SK-N-SH (cell line): Measurements from ENCODE around the gene TPCN2. TPM values are rescaled to one million over a fixed set of nuclear protein-coding genes. Genes with fewer than 3 reads are reported as not detected.

ENCODE experiments used
- CTCF ChIA-PET: fragments of 300-600, 350-600 bp; formaldehyde crosslinking; extraction: SDS; loops from one replicate; lab custom pipeline; 2021; lab: Yijun Ruan, JAX
- POLR2A ChIA-PET: fragments of 350-600 bp; sonication (Branson Sonifier 250); formaldehyde crosslinking; extraction: SDS; loops from one replicate; lab custom pipeline; 2020; ENCODE audit warnings: antibody characterized with exemption, inconsistent platforms; lab: Yijun Ruan, JAX
- DNase-seq: peaks from one replicate; pipeline ENCODE4 v3.0.0; 2012
- H2AFZ ChIP-seq: fragments of 200-600 bp; sonication (generic); 2 replicates; pipeline ENCODE4 v1.8.1; 2016; ENCODE audit warnings: antibody characterized with exemption, mild to moderate bottlenecking, low read depth
- H3F3A ChIP-seq: fragments of 200-600 bp; sonication (generic); replicated peaks from 2 replicates; pipeline ENCODE3; 2016; ENCODE audit warnings: antibody characterized with exemption, mild to moderate bottlenecking; ENCODE audit not compliant: insufficient read depth
- H3K27ac ChIP-seq, 2 experiments: fragments of 200-500 bp in 1 of 2; fragments of 200-600 bp in 1 of 2; sonication (Bioruptor generic) in 1 of 2; sonication (generic), shearing (Covaris generic) in 1 of 2; 2 replicates each; pipeline versions ENCODE4 v1.5.1 to v1.6.1; 2014 to 2016; ENCODE audit warnings: low read depth in 2 of 2, inconsistent platforms in 1 of 2, low read length in 1 of 2, mild to moderate bottlenecking in 1 of 2, mixed read lengths in 1 of 2
- H3K27me3 ChIP-seq: fragments of 200-600 bp; sonication (generic), shearing (Covaris generic); 2 replicates; pipeline ENCODE4 v1.6.1; 2016; ENCODE audit warnings: mixed run types; ENCODE audit not compliant: insufficient read depth
- H3K36me3 ChIP-seq, 2 experiments: fragments of 200-500 bp in 1 of 2; fragments of 200-600 bp in 1 of 2; sonication (Bioruptor generic) in 1 of 2; sonication (generic) in 1 of 2; replicated peaks in 1 of 2; 2 replicates each; pipeline versions ENCODE3 to v1.5.1; 2014 to 2016; ENCODE audit warnings: low read length in 1 of 2, mild to moderate bottlenecking in 1 of 2; ENCODE audit not compliant: insufficient read depth in 2 of 2, control insufficient read depth in 1 of 2
- H3K4me1 ChIP-seq, 2 experiments: fragments of 200-500 bp in 1 of 2; fragments of 200-600 bp in 1 of 2; sonication (Bioruptor generic) in 1 of 2; sonication (generic), shearing (Covaris generic) in 1 of 2; 2 replicates each; pipeline versions ENCODE4 v1.5.1 to v1.6.1; 2014 to 2016; ENCODE audit warnings: low read depth in 1 of 2, low read length in 1 of 2, mixed run types in 1 of 2; ENCODE audit not compliant: insufficient read depth in 2 of 2, control insufficient read depth in 1 of 2
- H3K4me2 ChIP-seq: fragments of 200-600 bp; sonication (generic), shearing (Covaris generic); 2 replicates; pipeline ENCODE4 v1.6.1; 2017; ENCODE audit warnings: mixed run types
- H3K4me3 ChIP-seq, 2 experiments: fragments of 200-500 bp in 1 of 2; fragments of 200-600 bp in 1 of 2; sonication (Bioruptor generic) in 1 of 2; sonication (generic), shearing (Covaris generic) in 1 of 2; 2 replicates each; pipeline versions ENCODE4 v1.5.1 to v1.8.1; 2014 to 2016; ENCODE audit warnings: low read depth in 2 of 2, inconsistent platforms in 1 of 2, low read length in 1 of 2, mild to moderate bottlenecking in 1 of 2, mixed read lengths in 1 of 2, moderate library complexity in 1 of 2
- H3K79me2 ChIP-seq: fragments of 200-600 bp; sonication (generic); 2 replicates; pipeline ENCODE4 v1.8.1; 2017; ENCODE audit warnings: mild to moderate bottlenecking; ENCODE audit not compliant: insufficient read depth
- H3K9ac ChIP-seq: fragments of 200-600 bp; sonication (generic); 2 replicates; pipeline ENCODE4 v1.6.1; 2017; ENCODE audit warnings: mixed run types
- H3K9me2 ChIP-seq: fragments of 200-600 bp; sonication (generic); 2 replicates; pipeline ENCODE4 v1.6.1; 2017; ENCODE audit warnings: mixed run types
- H3K9me3 ChIP-seq: fragments of 200-600 bp; sonication (generic); 2 replicates; pipeline ENCODE4 v1.6.1; 2017; ENCODE audit warnings: mixed run types, mild to moderate bottlenecking, moderate library complexity
- H4K20me1 ChIP-seq: fragments of 200-600 bp; sonication (generic); 2 replicates; pipeline ENCODE4 v1.6.1; 2017; ENCODE audit warnings: mild to moderate bottlenecking, mixed run types; ENCODE audit not compliant: insufficient read depth
- FOXM1 ChIP-seq: IDR thresholded peaks from 2 replicates; pipeline ENCODE4 v1.4.0; 2012; ENCODE audit warnings: low read depth, mild to moderate bottlenecking
- MAX ChIP-seq: IDR thresholded peaks from 2 replicates; pipeline ENCODE4 v1.4.0; 2012; ENCODE audit warnings: low read depth
- POLR2AphosphoS5 ChIP-seq: IDR thresholded peaks from 2 replicates; pipeline ENCODE4 v1.6.1; 2012; ENCODE audit warnings: low read depth, low read length
- RCOR1 ChIP-seq: fragments of 150-350 bp; IDR thresholded peaks from 2 replicates; pipeline ENCODE4 v1.6.1; 2017; ENCODE audit warnings: antibody characterized with exemption, low read length
- TCF12 ChIP-seq: IDR thresholded peaks from 2 replicates; pipeline ENCODE4 v1.4.0; 2012
- TEAD4 ChIP-seq: IDR thresholded peaks from 2 replicates; pipeline ENCODE4 v1.4.0; 2012; ENCODE audit warnings: mild to moderate bottlenecking, borderline replicate concordance; ENCODE audit not compliant: insufficient read depth
- USF2 ChIP-seq: fragments of 150-350 bp; IDR thresholded peaks from 2 replicates; pipeline ENCODE4 v1.6.1; 2017; ENCODE audit warnings: antibody characterized with exemption, low read length, low read depth, borderline replicate concordance
- WGBS: methylation state at CpG from one replicate; pipeline ENCODE4 v1.1.6; 2017; ENCODE audit warnings: low lambda C conversion rate; 5-methylcytosine and 5-hydroxymethylcytosine counted together
- polyA plus RNA-seq, 3 experiments: library from polyadenylated mRNA; depleted of rRNA; stranded (reverse); fragments of >200 nt; gene quantifications; 2 replicates each; pipeline ENCODE4 v1.2.3, GENCODE V29; 2012
- TF ChIP-seq, protein P1 (sequence below): IDR thresholded peaks from 2 replicates; pipeline ENCODE4 v1.4.0; 2012; ENCODE audit warnings: low read depth, borderline replicate concordance
- TF ChIP-seq, protein P2 (sequence below): IDR thresholded peaks from 2 replicates; pipeline ENCODE4 v1.6.1; 2012; ENCODE audit warnings: mild to moderate bottlenecking, low read depth, low read length, moderate library complexity
- TF ChIP-seq, protein P3 (sequence below): fragments of 200-600 bp; sonication (generic); IDR thresholded peaks from 2 replicates; pipeline ENCODE4 v1.6.1; 2017; ENCODE audit warnings: antibody characterized with exemption, mild to moderate bottlenecking, moderate library complexity

The TPCN2 gene
- polyA plus RNA-seq, 1 of the 3 experiments (the other 2 are of a cell fraction), result 8.7 TPM

GRCh38 chr11:69116671-69117070 lies 67.9 kb downstream of the TPCN2 start:
- H2AFZ ChIP-seq, result no peak overlapping the region

DNA sequence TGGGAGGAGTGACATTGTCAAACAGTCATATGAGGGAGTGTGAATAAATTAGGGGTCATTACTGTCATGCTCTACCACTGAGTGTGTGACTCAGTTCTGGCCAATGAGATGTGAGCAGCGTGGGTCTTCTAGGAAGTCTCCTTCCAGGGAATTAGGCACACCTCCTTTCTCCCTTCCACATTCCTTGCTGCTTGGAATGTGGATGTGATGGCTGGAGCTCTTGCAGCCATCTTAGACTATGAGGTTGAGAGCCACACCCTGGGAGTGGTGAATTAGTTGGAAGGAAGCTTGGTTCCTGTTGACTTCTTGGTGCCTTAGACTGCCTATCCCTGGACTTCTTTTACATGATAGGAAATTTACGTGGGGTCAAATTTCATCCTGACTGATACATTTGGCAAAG lies 70.5 kb downstream of the TPCN2 start:
- no peaks in the 10 kb centered on the region for H3K9me2 ChIP-seq
- no peak overlapping the region for H3K4me2 ChIP-seq
- H3K36me3 ChIP-seq, result no peaks in the 10 kb centered on the region
- no peaks in the 10 kb centered on the region for H3K79me2 ChIP-seq
- peaks cover 2% of the 10 kb centered on the region for H3F3A ChIP-seq
- TF ChIP-seq TCF12, result no peak
- TF ChIP-seq, all 33 proteins: peak for 0
- H3K9ac ChIP-seq, result no peak overlapping the region
- H3K9me3 ChIP-seq, result no peaks in the 10 kb centered on the region
- no peak overlapping the region for H2AFZ ChIP-seq
- H4K20me1 ChIP-seq, result no peaks in the 10 kb centered on the region
- ChIA-PET POLR2A (no interaction called here), CTCF (interaction anchor here (1.2 to 3.2 kb wide), 3 partner anchors 13 to 525 kb away, joined by 3 to 15 read pairs (median 5); no protein-coding TSS in a partner anchor)
- DNase-seq, result no peak
- peaks cover 13 to 15% of the 10 kb centered on the region in 2 experiments; a peak in 2 of 4 replicates for H3K4me1 ChIP-seq
- WGBS, result 76% methylated on average over 2 of the region's 2 CpGs
- no peak overlapping the region for H3K27ac ChIP-seq
- no peak overlapping the region for H3K4me3 ChIP-seq
- H3K27me3 ChIP-seq, result no peaks in the 10 kb centered on the region

More at GRCh38 chr11:69116671-69117070, 67.9 kb downstream of the TPCN2 start:
- Histone ChIP-seq H3K4me2 (no peak overlapping the region), H3K4me3 (no peak overlapping the region), H3K27ac (no peak overlapping the region), H3K79me2 (no peaks in the 10 kb centered on the region), H3K36me3 (no peaks in the 10 kb centered on the region), H3K4me1 (no peaks in the 10 kb centered on the region; a peak in 1 of 4 replicates), H3K9me2 (no peaks in the 10 kb centered on the region), H3K27me3 (no peaks in the 10 kb centered on the region), H3F3A (no peaks in the 10 kb centered on the region), H4K20me1 (no peaks in the 10 kb centered on the region), H3K9ac (no peak overlapping the region), H3K9me3 (no peaks in the 10 kb centered on the region)
- no peak for DNase-seq
- WGBS, result 88% methylated on average over 8 of the region's 10 CpGs
- CTCF ChIA-PET, result interaction anchor here (1.4 to 6.4 kb wide), 4 partner anchors 14 to 533 kb away, joined by 3 to 36 read pairs (median 7); no protein-coding TSS in a partner anchor
- TF ChIP-seq, protein P1, sequence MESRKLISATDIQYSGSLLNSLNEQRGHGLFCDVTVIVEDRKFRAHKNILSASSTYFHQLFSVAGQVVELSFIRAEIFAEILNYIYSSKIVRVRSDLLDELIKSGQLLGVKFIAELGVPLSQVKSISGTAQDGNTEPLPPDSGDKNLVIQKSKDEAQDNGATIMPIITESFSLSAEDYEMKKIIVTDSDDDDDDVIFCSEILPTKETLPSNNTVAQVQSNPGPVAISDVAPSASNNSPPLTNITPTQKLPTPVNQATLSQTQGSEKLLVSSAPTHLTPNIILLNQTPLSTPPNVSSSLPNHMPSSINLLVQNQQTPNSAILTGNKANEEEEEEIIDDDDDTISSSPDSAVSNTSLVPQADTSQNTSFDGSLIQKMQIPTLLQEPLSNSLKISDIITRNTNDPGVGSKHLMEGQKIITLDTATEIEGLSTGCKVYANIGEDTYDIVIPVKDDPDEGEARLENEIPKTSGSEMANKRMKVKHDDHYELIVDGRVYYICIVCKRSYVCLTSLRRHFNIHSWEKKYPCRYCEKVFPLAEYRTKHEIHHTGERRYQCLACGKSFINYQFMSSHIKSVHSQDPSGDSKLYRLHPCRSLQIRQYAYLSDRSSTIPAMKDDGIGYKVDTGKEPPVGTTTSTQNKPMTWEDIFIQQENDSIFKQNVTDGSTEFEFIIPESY, result no peak
- TF ChIP-seq POLR2AphosphoS5, result no peak
- no peak for TF ChIP-seq TEAD4
- POLR2A ChIA-PET, result no interaction called here

DNA sequence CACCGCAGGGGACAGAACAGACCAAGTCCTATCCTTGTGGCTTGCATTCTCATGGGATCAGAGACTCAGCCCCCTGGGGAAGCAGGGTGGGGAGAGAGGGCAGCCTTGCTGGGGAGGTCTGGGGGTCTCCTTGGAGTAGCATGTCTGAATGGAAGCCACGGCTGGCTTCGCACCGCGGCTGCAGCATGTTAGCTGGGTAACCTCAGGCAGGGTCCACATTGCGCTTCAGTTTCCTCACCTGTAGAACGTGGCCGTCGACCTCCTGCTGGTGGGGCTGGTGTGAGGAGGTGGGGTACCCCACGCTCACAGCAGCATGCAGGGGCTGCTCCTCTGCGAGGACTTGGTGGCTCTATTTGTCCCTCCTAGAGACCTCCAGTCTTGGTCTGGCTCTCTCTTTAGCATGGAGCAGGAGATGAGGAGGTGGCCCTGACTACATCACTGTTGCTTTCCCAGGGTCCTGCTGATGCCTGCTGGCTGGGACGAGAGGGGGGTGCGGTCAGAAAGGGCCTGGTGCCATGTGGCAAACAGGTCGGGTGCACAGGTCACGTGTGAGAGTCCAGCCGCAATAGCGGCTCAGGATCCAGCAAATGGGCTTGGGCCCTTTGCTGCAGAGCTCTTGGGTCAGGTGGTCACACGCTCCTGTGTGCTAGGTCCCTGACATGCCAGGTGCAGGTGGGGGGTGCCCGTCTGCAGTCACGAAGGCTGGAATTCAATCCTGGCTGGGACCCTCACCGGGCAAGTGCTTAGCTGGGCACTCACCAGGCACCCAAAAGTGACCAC lies 71.6 kb downstream of the TPCN2 start:
- Histone ChIP-seq H3K9me3 (no peaks in the 10 kb centered on the region), H3K27me3 (no peaks in the 10 kb centered on the region), H3F3A (peaks cover 4% of the 10 kb centered on the region), H2AFZ (no peak overlapping the region), H3K79me2 (no peaks in the 10 kb centered on the region), H3K9ac (no peak overlapping the region), H3K4me3 (no peak overlapping the region), H3K36me3 (no peaks in the 10 kb centered on the region), H3K9me2 (no peaks in the 10 kb centered on the region), H3K4me2 (no peak overlapping the region), H3K4me1 (peaks cover 13 to 15% of the 10 kb centered on the region in 2 experiments; a peak in 2 of 4 replicates), H4K20me1 (no peaks in the 10 kb centered on the region), H3K27ac (no peak overlapping the region)
- no peak for DNase-seq
- ChIA-PET POLR2A (no interaction called here), CTCF (interaction anchor here (1.3 to 3.2 kb wide), 3 partner anchors 9 to 524 kb away, joined by 3 to 15 read pairs (median 3); no protein-coding TSS in a partner anchor)
- WGBS, result 95% methylated on average over 13 of the region's 21 CpGs
- no peak for TF ChIP-seq MAX
- TF ChIP-seq, protein P2, sequence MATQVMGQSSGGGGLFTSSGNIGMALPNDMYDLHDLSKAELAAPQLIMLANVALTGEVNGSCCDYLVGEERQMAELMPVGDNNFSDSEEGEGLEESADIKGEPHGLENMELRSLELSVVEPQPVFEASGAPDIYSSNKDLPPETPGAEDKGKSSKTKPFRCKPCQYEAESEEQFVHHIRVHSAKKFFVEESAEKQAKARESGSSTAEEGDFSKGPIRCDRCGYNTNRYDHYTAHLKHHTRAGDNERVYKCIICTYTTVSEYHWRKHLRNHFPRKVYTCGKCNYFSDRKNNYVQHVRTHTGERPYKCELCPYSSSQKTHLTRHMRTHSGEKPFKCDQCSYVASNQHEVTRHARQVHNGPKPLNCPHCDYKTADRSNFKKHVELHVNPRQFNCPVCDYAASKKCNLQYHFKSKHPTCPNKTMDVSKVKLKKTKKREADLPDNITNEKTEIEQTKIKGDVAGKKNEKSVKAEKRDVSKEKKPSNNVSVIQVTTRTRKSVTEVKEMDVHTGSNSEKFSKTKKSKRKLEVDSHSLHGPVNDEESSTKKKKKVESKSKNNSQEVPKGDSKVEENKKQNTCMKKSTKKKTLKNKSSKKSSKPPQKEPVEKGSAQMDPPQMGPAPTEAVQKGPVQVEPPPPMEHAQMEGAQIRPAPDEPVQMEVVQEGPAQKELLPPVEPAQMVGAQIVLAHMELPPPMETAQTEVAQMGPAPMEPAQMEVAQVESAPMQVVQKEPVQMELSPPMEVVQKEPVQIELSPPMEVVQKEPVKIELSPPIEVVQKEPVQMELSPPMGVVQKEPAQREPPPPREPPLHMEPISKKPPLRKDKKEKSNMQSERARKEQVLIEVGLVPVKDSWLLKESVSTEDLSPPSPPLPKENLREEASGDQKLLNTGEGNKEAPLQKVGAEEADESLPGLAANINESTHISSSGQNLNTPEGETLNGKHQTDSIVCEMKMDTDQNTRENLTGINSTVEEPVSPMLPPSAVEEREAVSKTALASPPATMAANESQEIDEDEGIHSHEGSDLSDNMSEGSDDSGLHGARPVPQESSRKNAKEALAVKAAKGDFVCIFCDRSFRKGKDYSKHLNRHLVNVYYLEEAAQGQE, result no peak
- TF ChIP-seq, protein P3, sequence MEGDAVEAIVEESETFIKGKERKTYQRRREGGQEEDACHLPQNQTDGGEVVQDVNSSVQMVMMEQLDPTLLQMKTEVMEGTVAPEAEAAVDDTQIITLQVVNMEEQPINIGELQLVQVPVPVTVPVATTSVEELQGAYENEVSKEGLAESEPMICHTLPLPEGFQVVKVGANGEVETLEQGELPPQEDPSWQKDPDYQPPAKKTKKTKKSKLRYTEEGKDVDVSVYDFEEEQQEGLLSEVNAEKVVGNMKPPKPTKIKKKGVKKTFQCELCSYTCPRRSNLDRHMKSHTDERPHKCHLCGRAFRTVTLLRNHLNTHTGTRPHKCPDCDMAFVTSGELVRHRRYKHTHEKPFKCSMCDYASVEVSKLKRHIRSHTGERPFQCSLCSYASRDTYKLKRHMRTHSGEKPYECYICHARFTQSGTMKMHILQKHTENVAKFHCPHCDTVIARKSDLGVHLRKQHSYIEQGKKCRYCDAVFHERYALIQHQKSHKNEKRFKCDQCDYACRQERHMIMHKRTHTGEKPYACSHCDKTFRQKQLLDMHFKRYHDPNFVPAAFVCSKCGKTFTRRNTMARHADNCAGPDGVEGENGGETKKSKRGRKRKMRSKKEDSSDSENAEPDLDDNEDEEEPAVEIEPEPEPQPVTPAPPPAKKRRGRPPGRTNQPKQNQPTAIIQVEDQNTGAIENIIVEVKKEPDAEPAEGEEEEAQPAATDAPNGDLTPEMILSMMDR, result no peak
- no peak for TF ChIP-seq USF2
- no peak for TF ChIP-seq FOXM1
- no peak for TF ChIP-seq RCOR1
